CD14-positive monocyte (primary cell): Measurements from ENCODE around the gene JAGN1. TPM values are rescaled to one million over a fixed set of nuclear protein-coding genes. Genes with fewer than 3 reads are reported as not detected.
A peak's percentile ranks its signal among the peaks of the same experiment; 100 is the strongest.

Source experiments
- DNase-seq, 3 donors: peaks; one replicate each; pipeline ENCODE4 v3.0.0-alpha.2; 2011 to 2022
- H2AFZ ChIP-seq: 2 replicates; pipeline ENCODE4 v1.6.0; 2012; ENCODE audit warnings: mild to moderate bottlenecking, low read depth, low read length, inconsistent platforms; ENCODE audit not compliant: insufficient read depth, poor library complexity, severe bottlenecking
- H3K27ac ChIP-seq, 2 donors: 1 replicate in 1 of 2; 2 replicates in 1 of 2; pipeline ENCODE4 v1.5.1; 2012 to 2013; ENCODE audit warnings: low read length in 2 of 2, control low read depth in 1 of 2, inconsistent platforms in 1 of 2, low read depth in 1 of 2, mild to moderate bottlenecking in 1 of 2
- H3K27me3 ChIP-seq, 2 donors: one replicate each; pipeline versions ENCODE4 v1.6.0 to v1.6.1; 2011 to 2013; ENCODE audit warnings: low read length in 2 of 2; ENCODE audit not compliant: control insufficient read depth in 2 of 2, insufficient read depth in 2 of 2
- H3K36me3 ChIP-seq, 2 donors: replicated peaks in 1 of 2; 1 replicate in 1 of 2; 2 replicates in 1 of 2; pipeline versions ENCODE4 v1.5.1 to v1.6.1; 2012 to 2013; ENCODE audit warnings: low read length in 2 of 2, control low read depth in 1 of 2, inconsistent platforms in 1 of 2, mild to moderate bottlenecking in 1 of 2; ENCODE audit not compliant: insufficient read depth in 2 of 2, control insufficient read depth in 1 of 2
- H3K4me1 ChIP-seq, 2 donors: 1 replicate in 1 of 2; 2 replicates in 1 of 2; pipeline versions ENCODE4 v1.5.1 to v1.6.1; 2012 to 2013; ENCODE audit warnings: low read length in 2 of 2, control low read depth in 1 of 2, inconsistent platforms in 1 of 2, mild to moderate bottlenecking in 1 of 2, moderate library complexity in 1 of 2; ENCODE audit not compliant: insufficient read depth in 2 of 2, control insufficient read depth in 1 of 2
- H3K4me2 ChIP-seq: replicated peaks from 2 replicates; pipeline ENCODE3; 2012; ENCODE audit warnings: low read length, moderate library complexity, mild to moderate bottlenecking; ENCODE audit not compliant: poor library complexity, severe bottlenecking; ENCODE audit errors: extremely low read depth
- H3K4me3 ChIP-seq, 3 experiments: fragments of 200-600 bp in 1 of 3; sonication (generic) in 1 of 3; replicated peaks in 1 of 3; 1 replicate in 2 of 3; 2 replicates in 1 of 3; pipeline ENCODE4 v1.5.1; 2011 to 2013; ENCODE audit warnings: low read length in 3 of 3, mild to moderate bottlenecking in 3 of 3, control low read depth in 2 of 3, low read depth in 2 of 3, inconsistent platforms in 1 of 3, moderate library complexity in 1 of 3
- H3K79me2 ChIP-seq: 2 replicates; pipeline ENCODE4 v1.6.0; 2012; ENCODE audit warnings: mild to moderate bottlenecking, control low read depth, inconsistent platforms, low read length, moderate library complexity; ENCODE audit not compliant: insufficient read depth
- H3K9ac ChIP-seq: 2 replicates; pipeline ENCODE4 v1.6.0; 2017; ENCODE audit warnings: low read length, mild to moderate bottlenecking; ENCODE audit not compliant: insufficient read depth, poor library complexity, severe bottlenecking
- H3K9me3 ChIP-seq, 2 donors: replicated peaks in 1 of 2; 1 replicate in 1 of 2; 2 replicates in 1 of 2; pipeline versions ENCODE4 v1.5.1 to v1.6.1; 2012 to 2013; ENCODE audit warnings: low read length in 2 of 2, control low read depth in 1 of 2; ENCODE audit not compliant: control insufficient read depth in 1 of 2, insufficient read depth in 1 of 2
- H4K20me1 ChIP-seq: 2 replicates; pipeline ENCODE4 v1.6.0; 2012; ENCODE audit warnings: mild to moderate bottlenecking, low read length, control low read depth, moderate library complexity; ENCODE audit not compliant: insufficient read depth
- H3K27ac Mint-ChIP-seq, 7 donors: one replicate each; pipeline ENCODE4 v1.8.0; 2020; ENCODE audit warnings: mild to moderate bottlenecking in 7 of 7, mixed read lengths in 7 of 7, moderate library complexity in 6 of 7, inconsistent platforms in 2 of 7
- H3K27me3 Mint-ChIP-seq, 3 donors: one replicate each; pipeline ENCODE4 v1.8.0; 2021 to 2022; ENCODE audit warnings: low read depth in 3 of 3, mild to moderate bottlenecking in 3 of 3, mixed read lengths in 3 of 3, moderate library complexity in 3 of 3, inconsistent platforms in 1 of 3
- H3K36me3 Mint-ChIP-seq, 2 donors: one replicate each; pipeline ENCODE4 v1.8.0; 2020; ENCODE audit warnings: mixed read lengths in 2 of 2, inconsistent platforms in 1 of 2, mild to moderate bottlenecking in 1 of 2
- H3K4me1 Mint-ChIP-seq: one replicate; pipeline ENCODE4 v1.8.0; 2020; ENCODE audit warnings: mild to moderate bottlenecking, mixed read lengths
- H3K4me3 Mint-ChIP-seq, 2 donors: one replicate each; pipeline ENCODE4 v1.8.0; 2020; ENCODE audit warnings: mild to moderate bottlenecking in 2 of 2, mixed read lengths in 2 of 2, moderate library complexity in 1 of 2
- H3K9me3 Mint-ChIP-seq, 7 donors: one replicate each; pipeline ENCODE4 v1.8.0; 2020 to 2022; ENCODE audit warnings: mixed read lengths in 7 of 7, mild to moderate bottlenecking in 6 of 7, moderate library complexity in 6 of 7, inconsistent platforms in 2 of 7
- CTCF ChIP-seq: fragments of 200-600 bp; IDR thresholded peaks from one replicate; pipeline ENCODE4 v1.8.0; 2022; ENCODE audit warnings: antibody characterized with exemption, mild to moderate bottlenecking
- WGBS: methylation state at CpG from one replicate; pipeline ENCODE4 v1.1.5; 2013; ENCODE audit warnings: missing lambda C conversion rate; ENCODE audit not compliant: insufficient coverage; 5-methylcytosine and 5-hydroxymethylcytosine counted together
- intact Hi-C, 2 donors: fragments of 100-400 bp; cut with micrococcal nuclease; formaldehyde crosslinking; loops; one replicate each; pipeline versions ENCODE4 v1.15.0 to v1.15.1; 2023
- polyA plus RNA-seq, 3 donors: library from polyadenylated mRNA; depleted of rRNA in 1 of 3; unstranded in 2 of 3; stranded (reverse) in 1 of 3; fragments of 300-500 nt in 2 of 3; fragments of >200 nt in 1 of 3; fragmentation: Illumina TruSeq in 2 of 3; gene quantifications; 1 replicate in 2 of 3; 2 replicates in 1 of 3; pipeline ENCODE4 v1.2.3, GENCODE V29; 2012 to 2021

The JAGN1 gene
- polyA plus RNA-seq, 3 donors: 17.3 to 56.3 (median 49.8) TPM

- no peaks in the 10 kb centered on the region for H3K36me3 Mint-ChIP-seq
- no peaks in the 10 kb centered on the region for H3K36me3 ChIP-seq
- H3K4me1 Mint-ChIP-seq: peaks cover 25% of the 10 kb centered on the region
- no peaks in the 10 kb centered on the region for H3K27me3 ChIP-seq
- H3K27ac ChIP-seq: no peak overlapping the region
- no peaks in the 10 kb centered on the region for H4K20me1 ChIP-seq
- H3K79me2 ChIP-seq: no peaks in the 10 kb centered on the region
- peak; percentile 32 to 38 (median 32) for DNase-seq
- peaks cover 2 to 6% (median 6%) of the 10 kb centered on the region in 3 donors for H3K27me3 Mint-ChIP-seq
- intact Hi-C loops: no loop called here
- H3K4me3 Mint-ChIP-seq: peak overlapping the region; percentile 59 to 81
- H3K9me3 ChIP-seq: no peaks in the 10 kb centered on the region
- 15% methylated on average over 45 of the region's 45 CpGs for WGBS
- peak overlapping the region; percentile 83 for H3K4me2 ChIP-seq
- peak; percentile 38 for TF ChIP-seq CTCF
- H3K9ac ChIP-seq: peak overlapping the region; percentile 71
- H3K9me3 Mint-ChIP-seq: peaks cover 0 to 2% (median 0%) of the 10 kb centered on the region in 7 donors
- H3K4me1 ChIP-seq: peaks cover 30 to 33% of the 10 kb centered on the region in 2 donors
- H2AFZ ChIP-seq: peak overlapping the region; percentile 91
- peak overlapping the region; percentile 32 to 73 (median 42) for H3K4me3 ChIP-seq
- H3K27ac Mint-ChIP-seq: peak overlapping the region in 1 of 7 donors; percentile 13
Observed at GRCh38 chr3:9862391-9863057, 27.9 kb upstream of the JAGN1 start.

GRCh38 chr3:9863058-9863772 lies 27.2 kb upstream of the JAGN1 start:
- intact Hi-C loops: no loop called here
- Mint-ChIP-seq H3K36me3 (no peaks in the 10 kb centered on the region), H3K4me3 (peak overlapping the region; percentile 52 to 81), H3K9me3 (peaks cover 0 to 2% (median 0%) of the 10 kb centered on the region in 7 donors), H3K27me3 (peaks cover 2 to 6% (median 6%) of the 10 kb centered on the region in 3 donors), H3K4me1 (peaks cover 25% of the 10 kb centered on the region), H3K27ac (no peak overlapping the region)
- H2AFZ ChIP-seq: peak overlapping the region; percentile 91
- H4K20me1 ChIP-seq: no peaks in the 10 kb centered on the region
- no peak for TF ChIP-seq CTCF
- no peaks in the 10 kb centered on the region for H3K9me3 ChIP-seq
- peak overlapping the region; percentile 32 to 73 (median 42) for H3K4me3 ChIP-seq
- H3K4me2 ChIP-seq: peak overlapping the region; percentile 83
- peak overlapping the region; percentile 71 for H3K9ac ChIP-seq
- 72% methylated on average over 16 of the region's 22 CpGs for WGBS
- no peak for DNase-seq
- peaks cover 30 to 33% of the 10 kb centered on the region in 2 donors for H3K4me1 ChIP-seq
- H3K79me2 ChIP-seq: no peaks in the 10 kb centered on the region
- H3K27ac ChIP-seq: no peak overlapping the region
- H3K36me3 ChIP-seq: no peaks in the 10 kb centered on the region
- no peaks in the 10 kb centered on the region for H3K27me3 ChIP-seq
